DND-41 (cell line): ENCODE data around the gene PTPRK.

ENCODE experiments used
- ATAC-seq: fragments of 200-7000 bp; cut with Tn5 transposase; 3 replicates; pipeline ENCODE4 v1.9.1; 2021; ENCODE audit warnings: low read depth; ENCODE audit not compliant: insufficient read depth
- DNase-seq: peaks from one replicate; pipeline ENCODE4 v3.0.0-alpha.2; 2020
- H2AFZ ChIP-seq: 2 replicates; pipeline ENCODE4 v1.6.0; 2012; ENCODE audit warnings: low read depth, low read length
- H3K27ac ChIP-seq: 2 replicates; pipeline ENCODE4 v1.5.1; 2012; ENCODE audit warnings: low read length, inconsistent platforms
- H3K27me3 ChIP-seq: fragments of 200-600 bp; sonication (generic); 2 replicates; pipeline ENCODE4 v1.6.0; 2012; ENCODE audit warnings: low read length, mild to moderate bottlenecking, inconsistent platforms; ENCODE audit not compliant: insufficient read depth, poor library complexity
- H3K36me3 ChIP-seq: 2 replicates; pipeline ENCODE4 v1.5.1; 2012; ENCODE audit warnings: low read length, inconsistent platforms; ENCODE audit not compliant: insufficient read depth
- H3K4me1 ChIP-seq: 2 replicates; pipeline ENCODE4 v1.5.1; 2012; ENCODE audit warnings: mild to moderate bottlenecking, low read length; ENCODE audit not compliant: insufficient read depth
- H3K4me2 ChIP-seq: 2 replicates; pipeline ENCODE4 v1.6.0; 2012; ENCODE audit warnings: mild to moderate bottlenecking, moderate library complexity, low read length, inconsistent platforms; ENCODE audit not compliant: insufficient read depth
- H3K4me3 ChIP-seq, 2 experiments: fragments of 200-600 bp in 1 of 2; shearing (Covaris generic) in 1 of 2; 2 replicates each; pipeline ENCODE4 v1.5.1; 2012 to 2016; ENCODE audit warnings: inconsistent platforms in 2 of 2, low read length in 2 of 2, mild to moderate bottlenecking in 2 of 2, low read depth in 1 of 2, moderate library complexity in 1 of 2
- H3K79me2 ChIP-seq: 2 replicates; pipeline ENCODE4 v1.6.0; 2012; ENCODE audit warnings: low read length, inconsistent platforms; ENCODE audit not compliant: insufficient read depth
- H3K9ac ChIP-seq: 2 replicates; pipeline ENCODE4 v1.6.0; 2012; ENCODE audit warnings: low read depth, mild to moderate bottlenecking, inconsistent platforms, low read length, moderate library complexity
- H3K9me3 ChIP-seq: 2 replicates; pipeline ENCODE4 v1.5.1; 2012; ENCODE audit warnings: low read length, moderate library complexity, mild to moderate bottlenecking, inconsistent platforms; ENCODE audit not compliant: insufficient read depth, severe bottlenecking
- H4K20me1 ChIP-seq: 2 replicates; pipeline ENCODE4 v1.6.0; 2012; ENCODE audit warnings: low read length; ENCODE audit not compliant: insufficient read depth
- CTCF ChIP-seq: IDR thresholded peaks from 2 replicates; pipeline ENCODE4 v1.5.1; 2012; ENCODE audit warnings: borderline replicate concordance, low read length, moderate library complexity, mild to moderate bottlenecking; ENCODE audit not compliant: poor library complexity, severe bottlenecking; ENCODE audit errors: extremely low read depth
- EZH2 ChIP-seq: IDR thresholded peaks from 3 replicates; pipeline ENCODE4 v1.6.1; 2012; ENCODE audit warnings: borderline replicate concordance, low read depth, mild to moderate bottlenecking, moderate library complexity, low read length, inconsistent platforms; ENCODE audit not compliant: severe bottlenecking

PTPRK gene

GRCh38 chr6:128350416-128351254, 169.8 kb downstream of the PTPRK start:
- Histone ChIP-seq H3K4me2 (no peak overlapping the region), H3K36me3 (no peaks in the 10 kb centered on the region), H3K4me3 (no peak overlapping the region), H3K27ac (no peak overlapping the region), H3K27me3 (peaks cover 3% of the 10 kb centered on the region), H3K9me3 (no peaks in the 10 kb centered on the region), H3K79me2 (no peaks in the 10 kb centered on the region), H3K9ac (no peak overlapping the region), H2AFZ (no peak overlapping the region), H3K4me1 (no peaks in the 10 kb centered on the region), H4K20me1 (no peaks in the 10 kb centered on the region)
- ATAC-seq (no peak), DNase-seq (no peak)
- TF ChIP-seq EZH2 (no peak), CTCF (no peak)

- H3K27me3 ChIP-seq, result peaks cover 3% of the 10 kb centered on the region
- no peaks in the 10 kb centered on the region for H3K4me1 ChIP-seq
- no peak overlapping the region for H2AFZ ChIP-seq
- no peak overlapping the region for H3K27ac ChIP-seq
- DNase-seq, result no peak
- TF ChIP-seq EZH2 (no peak), CTCF (no peak)
- H3K4me3 ChIP-seq, result no peak overlapping the region
- H3K36me3 ChIP-seq, result no peaks in the 10 kb centered on the region
- no peaks in the 10 kb centered on the region for H3K79me2 ChIP-seq
- ATAC-seq, result no peak
- H3K9me3 ChIP-seq, result no peaks in the 10 kb centered on the region
- no peak overlapping the region for H3K4me2 ChIP-seq
- no peaks in the 10 kb centered on the region for H4K20me1 ChIP-seq
- no peak overlapping the region for H3K9ac ChIP-seq
Observed at GRCh38 chr6:128347123-128347522, 173.3 kb downstream of the PTPRK start.

- ATAC-seq, result no peak
- Histone ChIP-seq H4K20me1 (no peaks in the 10 kb centered on the region), H3K36me3 (no peaks in the 10 kb centered on the region), H3K79me2 (no peaks in the 10 kb centered on the region), H3K4me1 (no peaks in the 10 kb centered on the region), H3K4me3 (no peak overlapping the region), H2AFZ (no peak overlapping the region), H3K9me3 (no peaks in the 10 kb centered on the region), H3K27me3 (peaks cover 3% of the 10 kb centered on the region), H3K4me2 (no peak overlapping the region), H3K9ac (no peak overlapping the region), H3K27ac (no peak overlapping the region)
- TF ChIP-seq EZH2 (no peak), CTCF (no peak)
- no peak for DNase-seq
Observed at GRCh38 chr6:128346569-128346968, 173.8 kb downstream of the PTPRK start.
